ENCODE results near the gene LIME1.

- TF ChIP-seq CTCF (conservative IDR thresholded peaks at IDR 0.05) (no peak), ZFX (IDR thresholded peaks at IDR 0.05) (no peak)
Measured at GRCh38 chr20:63739130-63740069, 2.9 kb downstream of the LIME1 start, which contains the start of gene SLC2A4RG.

Measured in C4-2B (cell line).